ENCODE results near the gene SAT1. TPM values are rescaled to one million over a fixed set of nuclear protein-coding genes. Genes with fewer than 3 reads are reported as not detected.

Gene SAT1
- total and polyA plus RNA-seq, 10 of the 15 experiments (the other 5 are each of a cell fraction or from before 2014, with no cell fraction given), result 42.2 to 234 (median 60.4) TPM

DNA sequence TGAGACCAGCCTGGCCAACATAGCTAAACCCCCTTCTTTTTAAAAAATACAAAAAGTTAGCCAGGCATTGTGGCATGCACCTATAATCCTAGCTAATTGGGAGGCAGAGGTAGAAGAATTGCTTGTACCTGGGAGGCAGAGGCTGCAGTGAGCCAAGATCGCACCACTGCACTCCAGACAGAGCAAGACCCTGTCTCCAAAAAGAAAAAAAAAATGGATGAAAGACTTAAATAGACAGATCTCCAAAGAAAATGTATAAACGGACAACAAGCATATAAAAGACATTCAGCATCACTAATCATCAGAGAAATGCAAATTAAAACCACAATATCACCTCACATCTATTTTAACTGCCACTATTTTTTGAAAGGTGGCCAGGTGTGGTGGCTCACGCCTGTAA, 6.6 kb upstream of the SAT1 start:
- H3K4me1 ChIP-seq (ENCODE audit: control insufficient read depth, insufficient read depth, low read length), result no peaks in the 10 kb centered on the region
- ATAC-seq (no peak), DNase-seq (ENCODE audit: low read depth, low spot score) (no peak), FAIRE-seq (no peak)
- WGBS (ENCODE audit: insufficient coverage, insufficient replicate concordance, low lambda C conversion rate, missing lambda C conversion rate), result 44% methylated on average over 3 of the region's 3 CpGs
- BruUV-seq (replicated peaks), result no TSS peak
- H2AFZ ChIP-seq (ENCODE audit: control insufficient read depth, low read depth, low read length), result no peak overlapping the region
- ChIA-PET POLR2A (interaction anchor here (0.7 to 0.9 kb wide), 2 partner anchors 100 to 205 kb away, joined by 3 to 6 read pairs; no protein-coding TSS in a partner anchor), RAD21 (ENCODE audit: unreplicated experiment) (interaction anchor here (0.9 to 1.6 kb wide), 2 partner anchors 125 to 130 kb away, joined by 3 to 4 read pairs; no protein-coding TSS in a partner anchor), SMC1A (ENCODE audit: uncharacterized antibody, unreplicated experiment) (no interaction called here), CTCF (interaction anchor here (2.5 kb wide), 1 partner anchor 126 kb away, joined by 11 read pairs; no protein-coding TSS in a partner anchor)
- H3K27ac ChIP-seq (ENCODE audit: control insufficient read depth, insufficient read depth), result no peak overlapping the region
- intact Hi-C loops (cut with micrococcal nuclease; ENCODE audit: unreplicated experiment) (no loop called here), in situ Hi-C loops (cut with MboI) (no loop called here)
- no peak overlapping the region for H3K4me3 ChIP-seq
- no peaks in the 10 kb centered on the region for H3K9me3 ChIP-seq (replicated peaks; ENCODE audit: control insufficient read depth, insufficient read depth, low read length)
- H3K27me3 ChIP-seq (replicated peaks in 1 of 2; ENCODE audit: control insufficient read depth in 2 of 2, insufficient read depth in 2 of 2, low read length in 1 of 2), result no peaks in the 10 kb centered on the region
- no peak overlapping the region for H3K9ac ChIP-seq (ENCODE audit: control insufficient read depth, insufficient read depth, low read length)
- H3K79me2 ChIP-seq (ENCODE audit: control insufficient read depth, insufficient read depth, low read length), result no peaks in the 10 kb centered on the region
- H4K20me1 ChIP-seq (ENCODE audit: control insufficient read depth, insufficient read depth), result no peaks in the 10 kb centered on the region
- H3K36me3 ChIP-seq (ENCODE audit: control insufficient read depth in 2 of 2, insufficient read depth in 2 of 2, low read length in 1 of 2), result no peaks in the 10 kb centered on the region
- H3K4me2 ChIP-seq (ENCODE audit: control insufficient read depth, insufficient read depth), result no peak overlapping the region
- TF ChIP-seq, protein P1, sequence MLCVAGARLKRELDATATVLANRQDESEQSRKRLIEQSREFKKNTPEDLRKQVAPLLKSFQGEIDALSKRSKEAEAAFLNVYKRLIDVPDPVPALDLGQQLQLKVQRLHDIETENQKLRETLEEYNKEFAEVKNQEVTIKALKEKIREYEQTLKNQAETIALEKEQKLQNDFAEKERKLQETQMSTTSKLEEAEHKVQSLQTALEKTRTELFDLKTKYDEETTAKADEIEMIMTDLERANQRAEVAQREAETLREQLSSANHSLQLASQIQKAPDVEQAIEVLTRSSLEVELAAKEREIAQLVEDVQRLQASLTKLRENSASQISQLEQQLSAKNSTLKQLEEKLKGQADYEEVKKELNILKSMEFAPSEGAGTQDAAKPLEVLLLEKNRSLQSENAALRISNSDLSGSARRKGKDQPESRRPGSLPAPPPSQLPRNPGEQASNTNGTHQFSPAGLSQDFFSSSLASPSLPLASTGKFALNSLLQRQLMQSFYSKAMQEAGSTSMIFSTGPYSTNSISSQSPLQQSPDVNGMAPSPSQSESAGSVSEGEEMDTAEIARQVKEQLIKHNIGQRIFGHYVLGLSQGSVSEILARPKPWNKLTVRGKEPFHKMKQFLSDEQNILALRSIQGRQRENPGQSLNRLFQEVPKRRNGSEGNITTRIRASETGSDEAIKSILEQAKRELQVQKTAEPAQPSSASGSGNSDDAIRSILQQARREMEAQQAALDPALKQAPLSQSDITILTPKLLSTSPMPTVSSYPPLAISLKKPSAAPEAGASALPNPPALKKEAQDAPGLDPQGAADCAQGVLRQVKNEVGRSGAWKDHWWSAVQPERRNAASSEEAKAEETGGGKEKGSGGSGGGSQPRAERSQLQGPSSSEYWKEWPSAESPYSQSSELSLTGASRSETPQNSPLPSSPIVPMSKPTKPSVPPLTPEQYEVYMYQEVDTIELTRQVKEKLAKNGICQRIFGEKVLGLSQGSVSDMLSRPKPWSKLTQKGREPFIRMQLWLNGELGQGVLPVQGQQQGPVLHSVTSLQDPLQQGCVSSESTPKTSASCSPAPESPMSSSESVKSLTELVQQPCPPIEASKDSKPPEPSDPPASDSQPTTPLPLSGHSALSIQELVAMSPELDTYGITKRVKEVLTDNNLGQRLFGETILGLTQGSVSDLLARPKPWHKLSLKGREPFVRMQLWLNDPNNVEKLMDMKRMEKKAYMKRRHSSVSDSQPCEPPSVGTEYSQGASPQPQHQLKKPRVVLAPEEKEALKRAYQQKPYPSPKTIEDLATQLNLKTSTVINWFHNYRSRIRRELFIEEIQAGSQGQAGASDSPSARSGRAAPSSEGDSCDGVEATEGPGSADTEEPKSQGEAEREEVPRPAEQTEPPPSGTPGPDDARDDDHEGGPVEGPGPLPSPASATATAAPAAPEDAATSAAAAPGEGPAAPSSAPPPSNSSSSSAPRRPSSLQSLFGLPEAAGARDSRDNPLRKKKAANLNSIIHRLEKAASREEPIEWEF (IDR thresholded peaks at IDR 0.05; ENCODE audit: insufficient replicate concordance, low read depth, low read length), result no peak
- no peak for TF ChIP-seq ETV6 (conservative IDR thresholded peaks at IDR 0.05 in 1 of 2, IDR thresholded peaks at IDR 0.05 in 1 of 2; ENCODE audit: borderline replicate concordance in 1 of 2, low read depth in 1 of 2)
- TF ChIP-seq NFXL1 (IDR thresholded peaks at IDR 0.05; ENCODE audit: borderline replicate concordance), result no peak
- TF ChIP-seq WRNIP1 (IDR thresholded peaks at IDR 0.05; ENCODE audit: borderline replicate concordance, low read depth, low read length), result no peak
- TF ChIP-seq FOS (IDR thresholded peaks at IDR 0.05; ENCODE audit: borderline replicate concordance, extremely low read depth, insufficient read length), result no peak
- TF ChIP-seq SRF (IDR thresholded peaks at IDR 0.05; ENCODE audit: low read depth in 2 of 2, low read length in 2 of 2), result no peak
- TF ChIP-seq RELA (IDR thresholded peaks at IDR 0.05; ENCODE audit: borderline replicate concordance, partially characterized antibody), result no peak
- no peak for TF ChIP-seq STAT1 (conservative IDR thresholded peaks at IDR 0.05)
- TF ChIP-seq, protein P2, sequence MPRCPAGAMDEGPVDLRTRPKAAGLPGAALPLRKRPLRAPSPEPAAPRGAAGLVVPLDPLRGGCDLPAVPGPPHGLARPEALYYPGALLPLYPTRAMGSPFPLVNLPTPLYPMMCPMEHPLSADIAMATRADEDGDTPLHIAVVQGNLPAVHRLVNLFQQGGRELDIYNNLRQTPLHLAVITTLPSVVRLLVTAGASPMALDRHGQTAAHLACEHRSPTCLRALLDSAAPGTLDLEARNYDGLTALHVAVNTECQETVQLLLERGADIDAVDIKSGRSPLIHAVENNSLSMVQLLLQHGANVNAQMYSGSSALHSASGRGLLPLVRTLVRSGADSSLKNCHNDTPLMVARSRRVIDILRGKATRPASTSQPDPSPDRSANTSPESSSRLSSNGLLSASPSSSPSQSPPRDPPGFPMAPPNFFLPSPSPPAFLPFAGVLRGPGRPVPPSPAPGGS (IDR thresholded peaks at IDR 0.05; ENCODE audit: borderline replicate concordance, insufficient read depth, low read depth, low read length, poor library complexity, severe bottlenecking), result no peak
- TF ChIP-seq, protein P3, sequence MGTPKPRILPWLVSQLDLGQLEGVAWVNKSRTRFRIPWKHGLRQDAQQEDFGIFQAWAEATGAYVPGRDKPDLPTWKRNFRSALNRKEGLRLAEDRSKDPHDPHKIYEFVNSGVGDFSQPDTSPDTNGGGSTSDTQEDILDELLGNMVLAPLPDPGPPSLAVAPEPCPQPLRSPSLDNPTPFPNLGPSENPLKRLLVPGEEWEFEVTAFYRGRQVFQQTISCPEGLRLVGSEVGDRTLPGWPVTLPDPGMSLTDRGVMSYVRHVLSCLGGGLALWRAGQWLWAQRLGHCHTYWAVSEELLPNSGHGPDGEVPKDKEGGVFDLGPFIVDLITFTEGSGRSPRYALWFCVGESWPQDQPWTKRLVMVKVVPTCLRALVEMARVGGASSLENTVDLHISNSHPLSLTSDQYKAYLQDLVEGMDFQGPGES (IDR thresholded peaks at IDR 0.05), result no peak
- TF ChIP-seq, protein P4, sequence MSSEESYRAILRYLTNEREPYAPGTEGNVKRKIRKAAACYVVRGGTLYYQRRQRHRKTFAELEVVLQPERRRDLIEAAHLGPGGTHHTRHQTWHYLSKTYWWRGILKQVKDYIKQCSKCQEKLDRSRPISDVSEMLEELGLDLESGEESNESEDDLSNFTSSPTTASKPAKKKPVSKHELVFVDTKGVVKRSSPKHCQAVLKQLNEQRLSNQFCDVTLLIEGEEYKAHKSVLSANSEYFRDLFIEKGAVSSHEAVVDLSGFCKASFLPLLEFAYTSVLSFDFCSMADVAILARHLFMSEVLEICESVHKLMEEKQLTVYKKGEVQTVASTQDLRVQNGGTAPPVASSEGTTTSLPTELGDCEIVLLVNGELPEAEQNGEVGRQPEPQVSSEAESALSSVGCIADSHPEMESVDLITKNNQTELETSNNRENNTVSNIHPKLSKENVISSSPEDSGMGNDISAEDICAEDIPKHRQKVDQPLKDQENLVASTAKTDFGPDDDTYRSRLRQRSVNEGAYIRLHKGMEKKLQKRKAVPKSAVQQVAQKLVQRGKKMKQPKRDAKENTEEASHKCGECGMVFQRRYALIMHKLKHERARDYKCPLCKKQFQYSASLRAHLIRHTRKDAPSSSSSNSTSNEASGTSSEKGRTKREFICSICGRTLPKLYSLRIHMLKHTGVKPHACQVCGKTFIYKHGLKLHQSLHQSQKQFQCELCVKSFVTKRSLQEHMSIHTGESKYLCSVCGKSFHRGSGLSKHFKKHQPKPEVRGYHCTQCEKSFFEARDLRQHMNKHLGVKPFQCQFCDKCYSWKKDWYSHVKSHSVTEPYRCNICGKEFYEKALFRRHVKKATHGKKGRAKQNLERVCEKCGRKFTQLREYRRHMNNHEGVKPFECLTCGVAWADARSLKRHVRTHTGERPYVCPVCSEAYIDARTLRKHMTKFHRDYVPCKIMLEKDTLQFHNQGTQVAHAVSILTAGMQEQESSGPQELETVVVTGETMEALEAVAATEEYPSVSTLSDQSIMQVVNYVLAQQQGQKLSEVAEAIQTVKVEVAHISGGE (CRISPR knock-in tag; IDR thresholded peaks at IDR 0.05), result no peak
- no peak for TF ChIP-seq TCF3 (IDR thresholded peaks at IDR 0.05; ENCODE audit: borderline replicate concordance, insufficient read depth, low read depth, low read length)
